Breast epithelium (tissue), 4 donors: ENCODE data around the gene CRYBG1. TPM values are rescaled to one million over a fixed set of nuclear protein-coding genes. Genes with fewer than 3 reads are reported as not detected.

ENCODE experiments used
- DNase-seq, 2 donors: peaks; one replicate each; pipeline ENCODE4 v3.0.0-alpha.2; 2019; ENCODE audit warnings: low spot score in 2 of 2
- H3K27ac ChIP-seq, 2 donors: fragments of 200-600 bp; sonication (generic) in 1 of 2; one replicate each; pipeline ENCODE4 v1.5.1; 2016 to 2019; ENCODE audit warnings: mild to moderate bottlenecking in 1 of 2
- H3K27me3 ChIP-seq, 2 donors: fragments of 200-600 bp; sonication (generic) in 1 of 2; one replicate each; pipeline versions ENCODE4 v1.5.1 to v1.6.0; 2017 to 2019; ENCODE audit warnings: control low read depth in 1 of 2, mild to moderate bottlenecking in 1 of 2
- H3K36me3 ChIP-seq: fragments of 200-600 bp; one replicate; pipeline ENCODE4 v1.5.1; 2019
- H3K4me1 ChIP-seq, 2 donors: fragments of 200-600 bp; sonication (generic); one replicate each; pipeline ENCODE4 v1.5.1; 2016 to 2019; ENCODE audit warnings: control low read depth in 1 of 2
- H3K4me3 ChIP-seq, 3 donors: fragments of 200-600 bp; sonication (generic); 1 replicate in 2 of 3; 2 replicates in 1 of 3; pipeline ENCODE4 v1.5.1; 2016 to 2019; ENCODE audit warnings: mild to moderate bottlenecking in 3 of 3, moderate library complexity in 2 of 3
- H3K9me3 ChIP-seq, 2 donors: fragments of 200-600 bp; sonication (generic) in 1 of 2; one replicate each; pipeline ENCODE4 v1.5.1; 2016 to 2019; ENCODE audit warnings: control low read depth in 1 of 2
- POLR2A ChIP-seq: fragments of 450-650 bp; IDR thresholded peaks from one replicate; pipeline ENCODE4 v1.6.1; 2016; ENCODE audit warnings: antibody characterized with exemption, mild to moderate bottlenecking, moderate library complexity
- POLR2AphosphoS5 ChIP-seq, 3 donors: sonication (generic); formaldehyde crosslinking; IDR thresholded peaks; one replicate each; pipeline ENCODE4 v1.6.1; 2017; ENCODE audit warnings: antibody characterized with exemption in 3 of 3
- intact Hi-C: fragments of 100-400 bp; cut with DNase I; formaldehyde crosslinking; loops from one replicate; pipeline ENCODE4 v1.15.1; 2023; ENCODE audit warnings: low total_unique reads
- total RNA-seq, 3 donors: library from RNA; depleted of rRNA; stranded (reverse); fragments of >200 nt; gene quantifications; one replicate each; pipeline ENCODE4 v1.1.0, GENCODE V29; 2016
- TF ChIP-seq, protein P1 (sequence below), 3 donors: fragments of 450-650 bp; IDR thresholded peaks; one replicate each; pipeline ENCODE4 v1.5.1; 2016 to 2017; ENCODE audit warnings: antibody characterized with exemption in 3 of 3, mild to moderate bottlenecking in 3 of 3, moderate library complexity in 3 of 3

CRYBG1 gene
- total RNA-seq, 3 donors from 2014 or later, result 30.9 to 142 (median 38.3) TPM

DNA sequence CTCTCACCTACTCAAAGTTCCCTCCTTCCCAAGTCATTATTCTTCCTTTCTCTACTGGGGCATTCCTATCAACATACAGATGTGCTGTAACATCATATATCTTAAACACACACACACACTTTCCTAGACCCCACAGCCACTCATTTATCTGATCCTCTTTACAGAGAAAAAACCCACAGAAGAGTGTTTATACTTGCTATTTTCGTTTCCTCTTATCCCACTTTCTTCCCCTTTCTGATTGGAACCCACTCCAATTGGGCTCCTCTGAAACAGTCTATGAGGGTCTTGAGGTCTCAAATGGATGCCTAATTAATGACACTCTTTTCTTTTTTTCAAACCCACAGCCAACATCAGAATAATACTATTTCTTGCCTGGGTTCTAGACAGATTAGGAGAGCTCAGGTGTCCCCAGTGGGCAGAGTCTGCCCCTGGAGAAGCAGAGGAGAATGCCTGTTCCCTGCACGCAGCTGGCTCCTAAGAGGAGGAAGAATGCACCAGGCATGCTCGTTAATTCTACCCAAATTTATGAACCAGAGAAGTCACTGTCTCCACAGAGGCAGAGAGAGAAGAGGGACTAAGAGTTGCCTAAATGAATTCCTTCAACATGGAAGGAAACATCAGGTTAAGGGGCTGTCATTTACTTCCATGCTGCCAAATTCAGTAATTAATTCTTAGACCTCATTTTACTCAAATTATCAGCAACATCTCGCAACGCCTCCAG is 65.9 kb downstream of the CRYBG1 start:
- no peaks in the 10 kb centered on the region for H3K36me3 ChIP-seq
- peak overlapping the region in 1 of 2 donors; percentile 15 for H3K27ac ChIP-seq
- no peaks in the 10 kb centered on the region for H3K4me1 ChIP-seq
- H3K4me3 ChIP-seq, result no peak overlapping the region
- TF ChIP-seq POLR2AphosphoS5 (IDR thresholded peaks at IDR 0.05), result no peak
- TF ChIP-seq, protein P1, sequence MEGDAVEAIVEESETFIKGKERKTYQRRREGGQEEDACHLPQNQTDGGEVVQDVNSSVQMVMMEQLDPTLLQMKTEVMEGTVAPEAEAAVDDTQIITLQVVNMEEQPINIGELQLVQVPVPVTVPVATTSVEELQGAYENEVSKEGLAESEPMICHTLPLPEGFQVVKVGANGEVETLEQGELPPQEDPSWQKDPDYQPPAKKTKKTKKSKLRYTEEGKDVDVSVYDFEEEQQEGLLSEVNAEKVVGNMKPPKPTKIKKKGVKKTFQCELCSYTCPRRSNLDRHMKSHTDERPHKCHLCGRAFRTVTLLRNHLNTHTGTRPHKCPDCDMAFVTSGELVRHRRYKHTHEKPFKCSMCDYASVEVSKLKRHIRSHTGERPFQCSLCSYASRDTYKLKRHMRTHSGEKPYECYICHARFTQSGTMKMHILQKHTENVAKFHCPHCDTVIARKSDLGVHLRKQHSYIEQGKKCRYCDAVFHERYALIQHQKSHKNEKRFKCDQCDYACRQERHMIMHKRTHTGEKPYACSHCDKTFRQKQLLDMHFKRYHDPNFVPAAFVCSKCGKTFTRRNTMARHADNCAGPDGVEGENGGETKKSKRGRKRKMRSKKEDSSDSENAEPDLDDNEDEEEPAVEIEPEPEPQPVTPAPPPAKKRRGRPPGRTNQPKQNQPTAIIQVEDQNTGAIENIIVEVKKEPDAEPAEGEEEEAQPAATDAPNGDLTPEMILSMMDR (IDR thresholded peaks at IDR 0.05), result no peak
- no peak for TF ChIP-seq POLR2A
- no peak for DNase-seq
- H3K27me3 ChIP-seq, result no peaks in the 10 kb centered on the region
- intact Hi-C loops, result no loop called here
- no peaks in the 10 kb centered on the region for H3K9me3 ChIP-seq

DNA sequence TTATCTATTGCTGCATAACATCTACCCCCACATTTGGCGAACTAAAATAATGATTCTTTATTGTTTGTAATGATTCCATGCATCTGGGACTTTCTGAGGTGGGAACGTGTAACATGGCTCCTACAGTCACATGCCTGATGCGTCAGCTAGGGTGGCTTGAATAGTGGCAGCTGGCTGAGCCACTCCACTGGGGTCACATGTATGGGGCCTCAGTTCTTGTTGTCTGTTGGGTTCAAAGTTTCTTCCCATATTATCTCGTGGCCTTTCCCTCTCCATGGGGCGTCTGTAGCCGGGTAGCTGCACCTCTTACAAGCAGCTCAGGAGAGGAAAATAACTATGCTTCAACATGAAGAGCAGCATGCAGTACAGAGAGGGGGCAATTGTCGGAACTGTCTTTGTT is 69.9 kb downstream of the CRYBG1 start:
- no peaks in the 10 kb centered on the region for H3K36me3 ChIP-seq
- DNase-seq, result no peak
- H3K27ac ChIP-seq, result no peak overlapping the region
- H3K27me3 ChIP-seq, result no peaks in the 10 kb centered on the region
- intact Hi-C loops, result no loop called here
- no peaks in the 10 kb centered on the region for H3K9me3 ChIP-seq
- TF ChIP-seq POLR2AphosphoS5 (IDR thresholded peaks at IDR 0.05) (no peak), POLR2A (no peak)
- TF ChIP-seq, protein P1 (IDR thresholded peaks at IDR 0.05), result no peak
- H3K4me3 ChIP-seq, result no peak overlapping the region
- H3K4me1 ChIP-seq, result no peaks in the 10 kb centered on the region

DNA sequence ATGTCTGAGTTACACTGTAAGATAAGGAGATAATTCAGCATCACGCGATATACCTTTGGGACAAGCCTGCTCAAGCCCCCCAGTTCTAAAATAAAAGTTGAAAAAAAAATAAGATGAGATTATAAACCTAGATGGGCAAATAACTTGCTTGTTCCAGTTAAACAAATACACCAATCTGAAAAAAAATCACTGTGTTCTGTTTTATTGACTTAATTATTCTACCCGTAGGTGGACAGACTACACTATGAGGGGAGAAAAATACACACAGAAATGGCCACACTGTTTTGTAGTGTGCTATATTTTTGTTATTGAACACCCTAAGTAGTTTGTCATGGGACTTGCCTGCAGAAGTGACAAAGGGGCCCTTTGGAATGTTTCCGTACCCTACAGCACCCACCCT is 70.9 kb downstream of the CRYBG1 start:
- TF ChIP-seq, protein P1 (IDR thresholded peaks at IDR 0.05), result no peak
- TF ChIP-seq POLR2AphosphoS5 (IDR thresholded peaks at IDR 0.05), result no peak
- TF ChIP-seq POLR2A, result no peak
- H3K36me3 ChIP-seq, result no peaks in the 10 kb centered on the region
- no peak for DNase-seq

DNA sequence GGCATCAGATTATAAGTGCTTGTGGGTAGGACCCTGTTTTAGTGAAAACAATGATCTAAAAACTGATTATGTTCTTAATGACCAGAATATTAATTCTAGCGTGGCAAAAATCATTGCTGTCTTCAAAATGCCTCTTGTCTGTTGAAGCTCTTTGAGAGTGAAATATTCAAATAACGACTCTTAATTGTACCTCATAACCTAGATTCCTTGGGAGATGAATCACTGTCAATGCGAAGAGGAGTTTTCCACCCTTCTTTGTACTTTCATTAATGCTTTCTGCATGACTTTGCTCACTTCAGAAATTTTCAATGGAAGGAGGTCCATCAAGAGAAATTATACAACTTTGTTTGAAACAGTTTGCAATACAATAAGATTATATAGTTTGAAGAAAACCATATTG is 71.5 kb downstream of the CRYBG1 start:
- no peaks in the 10 kb centered on the region for H3K4me1 ChIP-seq
- no peaks in the 10 kb centered on the region for H3K36me3 ChIP-seq
- no peak for DNase-seq
- H3K9me3 ChIP-seq, result no peaks in the 10 kb centered on the region
- no peaks in the 10 kb centered on the region for H3K27me3 ChIP-seq
- intact Hi-C loops, result no loop called here
- TF ChIP-seq POLR2AphosphoS5 (IDR thresholded peaks at IDR 0.05), result no peak
- TF ChIP-seq, protein P1 (IDR thresholded peaks at IDR 0.05), result no peak
- no peak for TF ChIP-seq POLR2A
- H3K27ac ChIP-seq, result no peak overlapping the region
- H3K4me3 ChIP-seq, result no peak overlapping the region

More for the DNA sequence above, 70.9 kb downstream of the CRYBG1 start:
- Histone ChIP-seq H3K4me3 (no peak overlapping the region), H3K27ac (peak overlapping the region in 1 of 2 donors; percentile 34), H3K9me3 (no peaks in the 10 kb centered on the region), H3K27me3 (no peaks in the 10 kb centered on the region), H3K4me1 (no peaks in the 10 kb centered on the region)
- intact Hi-C loops, result no loop called here

DNA sequence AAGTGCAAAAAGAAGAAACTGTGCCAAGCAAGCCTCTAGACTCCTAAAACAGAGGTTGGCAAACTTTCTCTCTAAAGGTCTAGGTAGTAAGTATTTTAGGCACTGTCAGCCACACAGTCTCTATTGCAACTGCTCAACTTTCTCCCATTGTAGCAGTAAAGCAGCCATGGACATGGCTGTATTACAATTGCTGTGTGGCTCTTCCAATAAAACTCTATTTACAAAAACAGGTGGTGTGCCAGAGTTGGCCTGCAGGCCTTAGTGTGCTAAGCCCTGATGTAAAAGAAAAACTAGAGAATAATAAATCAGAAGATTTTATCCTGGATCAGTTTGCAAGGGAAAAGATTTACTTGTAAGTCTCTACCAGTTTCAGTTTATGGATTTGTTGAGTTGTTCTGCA is 74.0 kb downstream of the CRYBG1 start:
- no peaks in the 10 kb centered on the region for H3K36me3 ChIP-seq
- H3K4me3 ChIP-seq, result no peak overlapping the region
- H3K9me3 ChIP-seq, result no peaks in the 10 kb centered on the region
- H3K4me1 ChIP-seq, result no peaks in the 10 kb centered on the region
- DNase-seq, result no peak
- peak overlapping the region; percentile 29 to 33 for H3K27ac ChIP-seq
- intact Hi-C loops, result no loop called here
- TF ChIP-seq, protein P1 (IDR thresholded peaks at IDR 0.05), result no peak
- H3K27me3 ChIP-seq, result no peaks in the 10 kb centered on the region
